H1 (cell line): ENCODE measurements around the gene GAPDHS. TPM values are rescaled to one million over a fixed set of nuclear protein-coding genes. Genes with fewer than 3 reads are reported as not detected.

Experiments
- BACH1 ChIP-seq: IDR thresholded peaks from 2 replicates; pipeline ENCODE4 v1.6.1; 2012; ENCODE audit warnings: low read length, improper control_type of control experiment
- CBX8 ChIP-seq: fragments of 300-800, 300-1000 bp; sonication (generic); IDR thresholded peaks from 2 replicates; pipeline ENCODE4 v1.7.1; 2016; ENCODE audit warnings: low read depth, low read length, borderline replicate concordance
- CHD2 ChIP-seq: IDR thresholded peaks from 2 replicates; pipeline ENCODE4 v1.6.1; 2012; ENCODE audit warnings: low read length, improper control_type of control experiment
- GTF2F1 ChIP-seq: IDR thresholded peaks from 2 replicates; pipeline ENCODE4 v1.6.1; 2012; ENCODE audit warnings: low read depth, low read length, improper control_type of control experiment, borderline replicate concordance
- HDAC2 ChIP-seq, 2 experiments: fragments of 300-600 bp in 1 of 2; sonication (generic) in 1 of 2; IDR thresholded peaks; 2 replicates each; pipeline ENCODE4 v1.6.1; 2011 to 2012; ENCODE audit warnings: low read depth in 2 of 2, low read length in 2 of 2, mild to moderate bottlenecking in 2 of 2, moderate library complexity in 2 of 2, borderline replicate concordance in 1 of 2, inconsistent platforms in 1 of 2
- KDM4A ChIP-seq: IDR thresholded peaks from one replicate; pipeline ENCODE4 v1.7.1; 2012; ENCODE audit warnings: low read depth, mild to moderate bottlenecking, moderate library complexity, low read length, inconsistent platforms; ENCODE audit not compliant: severe bottlenecking
- MAX ChIP-seq: IDR thresholded peaks from 2 replicates; pipeline ENCODE4 v1.6.1; 2012; ENCODE audit warnings: inconsistent platforms
- NRF1 ChIP-seq: IDR thresholded peaks from 2 replicates; pipeline ENCODE4 v1.6.1; 2011; ENCODE audit warnings: mild to moderate bottlenecking, low read depth, low read length, improper control_type of control experiment
- POU5F1 ChIP-seq: IDR thresholded peaks from 2 replicates; pipeline ENCODE4 v1.6.1; 2011; ENCODE audit warnings: low read depth, mild to moderate bottlenecking, low read length, moderate library complexity
- RAD21 ChIP-seq, 2 experiments: IDR thresholded peaks in 1 of 2; conservative IDR thresholded peaks in 1 of 2; 2 replicates each; pipeline ENCODE4 v1.6.1; 2011; ENCODE audit warnings: low read depth in 2 of 2, low read length in 2 of 2, improper control_type of control experiment in 1 of 2, inconsistent platforms in 1 of 2, mild to moderate bottlenecking in 1 of 2, moderate library complexity in 1 of 2
- SIN3A ChIP-seq, 2 experiments: IDR thresholded peaks in 1 of 2; conservative IDR thresholded peaks in 1 of 2; 2 replicates each; pipeline ENCODE4 v1.6.1; 2011 to 2012; ENCODE audit warnings: low read length in 2 of 2, improper control_type of control experiment in 1 of 2, low read depth in 1 of 2, mild to moderate bottlenecking in 1 of 2
- SIX5 ChIP-seq: IDR thresholded peaks from 2 replicates; pipeline ENCODE4 v1.6.1; 2011; ENCODE audit warnings: mild to moderate bottlenecking, low read depth, low read length
- SP4 ChIP-seq: IDR thresholded peaks from 2 replicates; pipeline ENCODE4 v1.6.1; 2012; ENCODE audit warnings: low read length, inconsistent platforms
- TCF12 ChIP-seq: IDR thresholded peaks from 2 replicates; pipeline ENCODE4 v1.6.1; 2011; ENCODE audit warnings: low read depth, mild to moderate bottlenecking, low read length
- ZNF274 ChIP-seq: IDR thresholded peaks from 2 replicates; pipeline ENCODE4 v1.7.0; 2012; ENCODE audit warnings: low read length, borderline replicate concordance; ENCODE audit errors: extremely low read depth
- polyA plus RNA-seq, 7 experiments: library from polyadenylated mRNA; depleted of rRNA in 3 of 7; stranded (reverse) in 5 of 7; unstranded in 2 of 7; fragments of >200 nt in 5 of 7; fragments of 200-250 nt in 2 of 7; gene quantifications; 1 replicate in 5 of 7; 2 replicates in 1 of 7; 4 replicates in 1 of 7; pipeline versions ENCODE4 v1.2.1 to v1.2.3, GENCODE V29; 2011 to 2013; ENCODE audit warnings: missing spikeins in 2 of 7, mixed read lengths in 2 of 7
- total RNA-seq: library from RNA; stranded (reverse); fragmentation: NEBNext Ultra II Directional; extraction: Animal tissue kit (Norgen Biotek cat#: 25700); gene quantifications from 2 replicates; pipeline ENCODE4 v1.2.1, GENCODE V29; 2021

The GAPDHS gene
- total and polyA plus RNA-seq, 2 of the 8 experiments (the other 6 are each of a cell fraction or from before 2014, with no cell fraction given): 0.26 TPM; not detected in 1

- no peak for TF ChIP-seq SIN3A (conservative IDR thresholded peaks at IDR 0.05 in 1 of 2, IDR thresholded peaks at IDR 0.05 in 1 of 2; ENCODE audit: low read depth in 1 of 2, low read length in 2 of 2)
- TF ChIP-seq GTF2F1: no peak
- TF ChIP-seq ZNF274: no peak
- no peak for TF ChIP-seq TCF12
- TF ChIP-seq MAX: no peak
- no peak for TF ChIP-seq CBX8
- TF ChIP-seq POU5F1: no peak
- 0 out of 4 replicates have a peak, but pooled peaks of 1 of the 2 experiments have one; percentile 17 for TF ChIP-seq HDAC2 (IDR thresholded peaks at IDR 0.05; ENCODE audit: borderline replicate concordance in 1 of 2, low read depth in 2 of 2, low read length in 2 of 2)
- peak; percentile 30 for TF ChIP-seq KDM4A
- TF ChIP-seq SIX5: no peak
- TF ChIP-seq NRF1: no peak
- TF ChIP-seq BACH1: no peak
- TF ChIP-seq RAD21 (IDR thresholded peaks at IDR 0.05 in 1 of 2, conservative IDR thresholded peaks at IDR 0.05 in 1 of 2; ENCODE audit: low read depth in 2 of 2, low read length in 2 of 2): no peak
- no peak for TF ChIP-seq SP4
- no peak for TF ChIP-seq CHD2
- TF ChIP-seq, all 59 proteins: peak for 3
Observed at GRCh38 chr19:35524181-35524837, 8.9 kb upstream of the GAPDHS start (continued).
